Measurements from ENCODE around the gene CDH16. TPM values are rescaled to one million over a fixed set of nuclear protein-coding genes. Genes with fewer than 3 reads are reported as not detected.

Gene CDH16
- total and polyA plus RNA-seq, 2 donors from 2014 or later, result 1,180 to 1,188 TPM

- Histone ChIP-seq H3K9ac (ENCODE audit: low read length in 3 of 3) (no peak overlapping the region), H3K4me1 (ENCODE audit: control insufficient read depth in 2 of 3, insufficient read depth in 2 of 3, low read depth in 1 of 3, low read length in 3 of 3) (peaks cover 0 to 13% (median 5%) of the 10 kb centered on the region in 3 donors), H3K27me3 (ENCODE audit: control insufficient read depth, insufficient read depth, low read length) (no peaks in the 10 kb centered on the region), H3K9me3 (ENCODE audit: control insufficient read depth in 2 of 3, insufficient read depth in 1 of 3, low read length in 3 of 3) (no peaks in the 10 kb centered on the region), H3K36me3 (ENCODE audit: control insufficient read depth in 2 of 3, insufficient read depth in 3 of 3, low read length in 3 of 3) (peaks cover 0 to 4% (median 0%) of the 10 kb centered on the region in 3 donors), H3K27ac (ENCODE audit: low read depth in 2 of 2, low read length in 2 of 2) (no peak overlapping the region), H3K4me3 (ENCODE audit: low read length in 3 of 3) (no peak overlapping the region)
- no peak for FAIRE-seq
- DNase-seq, result peak in 1 of 5 donors; percentile 62
- intact Hi-C loops (cut with DNase I), result no loop called here
- TF ChIP-seq CTCF (IDR thresholded peaks at IDR 0.05; ENCODE audit: borderline replicate concordance, extremely low read depth, insufficient read depth), result peak; percentile 52
Measured at GRCh38 chr16:66928702-66929388, 10.2 kb upstream of the CDH16 start.

- peaks cover 0 to 4% (median 0%) of the 10 kb centered on the region in 3 donors for H3K36me3 ChIP-seq (ENCODE audit: control insufficient read depth in 2 of 3, insufficient read depth in 3 of 3, low read length in 3 of 3)
- TF ChIP-seq CTCF (IDR thresholded peaks at IDR 0.05; ENCODE audit: borderline replicate concordance, extremely low read depth, insufficient read depth), result no peak
- DNase-seq (peak in 1 of 5 donors; percentile 60), FAIRE-seq (no peak)
- H3K9me3 ChIP-seq (ENCODE audit: control insufficient read depth in 2 of 3, insufficient read depth in 1 of 3, low read length in 3 of 3), result no peaks in the 10 kb centered on the region
- H3K4me1 ChIP-seq (ENCODE audit: control insufficient read depth in 2 of 3, insufficient read depth in 2 of 3, low read depth in 1 of 3, low read length in 3 of 3), result peaks cover 0 to 14% (median 0%) of the 10 kb centered on the region in 3 donors
- H3K27me3 ChIP-seq (ENCODE audit: control insufficient read depth, insufficient read depth, low read length), result no peaks in the 10 kb centered on the region
- no peak overlapping the region for H3K9ac ChIP-seq (ENCODE audit: low read length in 3 of 3)
- no peak overlapping the region for H3K4me3 ChIP-seq (ENCODE audit: low read length in 3 of 3)
- intact Hi-C loops (cut with DNase I), result no loop called here
- H3K27ac ChIP-seq (ENCODE audit: low read depth in 2 of 2, low read length in 2 of 2), result no peak overlapping the region
Measured at GRCh38 chr16:66927918-66928649, 9.4 kb upstream of the CDH16 start.

GRCh38 chr16:66926961-66927436, 8.3 kb upstream of the CDH16 start:
- DNase-seq, result peak in 1 of 5 donors; percentile 81
- TF ChIP-seq CTCF (IDR thresholded peaks at IDR 0.05; ENCODE audit: borderline replicate concordance, extremely low read depth, insufficient read depth), result no peak
- intact Hi-C loops (cut with DNase I), result no loop called here
- Histone ChIP-seq H3K9me3 (ENCODE audit: control insufficient read depth in 2 of 3, insufficient read depth in 1 of 3, low read length in 3 of 3) (no peaks in the 10 kb centered on the region), H3K4me1 (ENCODE audit: control insufficient read depth in 2 of 3, insufficient read depth in 2 of 3, low read depth in 1 of 3, low read length in 3 of 3) (peaks cover 0 to 11% (median 3%) of the 10 kb centered on the region in 3 donors), H3K27me3 (ENCODE audit: control insufficient read depth, insufficient read depth, low read length) (no peaks in the 10 kb centered on the region), H3K27ac (ENCODE audit: low read depth in 2 of 2, low read length in 2 of 2) (peak overlapping the region; percentile 57 to 68), H3K9ac (ENCODE audit: low read length in 3 of 3) (peak overlapping the region in 1 of 3 donors; percentile 38), H3K4me3 (ENCODE audit: low read length in 3 of 3) (no peak overlapping the region), H3K36me3 (ENCODE audit: control insufficient read depth in 2 of 3, insufficient read depth in 3 of 3, low read length in 3 of 3) (peaks cover 0 to 2% (median 0%) of the 10 kb centered on the region in 3 donors)
- FAIRE-seq, result no peak
